Activated naive CD4-positive, alpha-beta T cell treated with anti-CD3 and anti-CD28 coated beads, Interleukin-2, amount 10 ng/mL, durations not matched to agents 7 days and 5 days (primary cell): ENCODE results near the gene PADI3.

Source experiments
- CTCF ChIA-PET: fragments of 350-600 bp; sonication (Branson Sonifier 250); formaldehyde crosslinking; loops from one replicate; lab custom pipeline; 2021; ENCODE audit warnings: antibody characterized with exemption; lab: Charles Lee
- DNase-seq: peaks from one replicate; pipeline ENCODE4 v3.0.0-alpha.2; 2020
- H3K27ac Mint-ChIP-seq: one replicate; pipeline ENCODE4 v1.8.0; 2021; ENCODE audit warnings: mild to moderate bottlenecking, moderate library complexity, mixed read lengths
- H3K27me3 Mint-ChIP-seq: one replicate; pipeline ENCODE4 v1.8.0; 2021; ENCODE audit warnings: mild to moderate bottlenecking, mixed read lengths
- H3K36me3 Mint-ChIP-seq: one replicate; pipeline ENCODE4 v1.8.0; 2021; ENCODE audit warnings: mixed read lengths
- H3K4me1 Mint-ChIP-seq: one replicate; pipeline ENCODE4 v1.8.0; 2021; ENCODE audit warnings: mixed read lengths
- H3K4me3 Mint-ChIP-seq: one replicate; pipeline ENCODE4 v1.8.0; 2021; ENCODE audit warnings: mild to moderate bottlenecking, moderate library complexity, mixed read lengths
- H3K9me3 Mint-ChIP-seq: one replicate; pipeline ENCODE4 v1.8.0; 2021; ENCODE audit warnings: mixed read lengths

Gene PADI3

GRCh38 chr1:17277511-17278159, 28.7 kb downstream of the PADI3 start:
- H3K27ac Mint-ChIP-seq, result no peak overlapping the region
- H3K9me3 Mint-ChIP-seq, result no peaks in the 10 kb centered on the region
- H3K4me3 Mint-ChIP-seq, result no peak overlapping the region
- CTCF ChIA-PET, result interaction anchor here (0.8 kb wide), 1 partner anchor 152 kb away, joined by 3 read pairs; no protein-coding TSS in a partner anchor
- DNase-seq, result no peak
- no peaks in the 10 kb centered on the region for H3K36me3 Mint-ChIP-seq
- no peaks in the 10 kb centered on the region for H3K4me1 Mint-ChIP-seq
- H3K27me3 Mint-ChIP-seq, result peaks cover 44% of the 10 kb centered on the region

DNA sequence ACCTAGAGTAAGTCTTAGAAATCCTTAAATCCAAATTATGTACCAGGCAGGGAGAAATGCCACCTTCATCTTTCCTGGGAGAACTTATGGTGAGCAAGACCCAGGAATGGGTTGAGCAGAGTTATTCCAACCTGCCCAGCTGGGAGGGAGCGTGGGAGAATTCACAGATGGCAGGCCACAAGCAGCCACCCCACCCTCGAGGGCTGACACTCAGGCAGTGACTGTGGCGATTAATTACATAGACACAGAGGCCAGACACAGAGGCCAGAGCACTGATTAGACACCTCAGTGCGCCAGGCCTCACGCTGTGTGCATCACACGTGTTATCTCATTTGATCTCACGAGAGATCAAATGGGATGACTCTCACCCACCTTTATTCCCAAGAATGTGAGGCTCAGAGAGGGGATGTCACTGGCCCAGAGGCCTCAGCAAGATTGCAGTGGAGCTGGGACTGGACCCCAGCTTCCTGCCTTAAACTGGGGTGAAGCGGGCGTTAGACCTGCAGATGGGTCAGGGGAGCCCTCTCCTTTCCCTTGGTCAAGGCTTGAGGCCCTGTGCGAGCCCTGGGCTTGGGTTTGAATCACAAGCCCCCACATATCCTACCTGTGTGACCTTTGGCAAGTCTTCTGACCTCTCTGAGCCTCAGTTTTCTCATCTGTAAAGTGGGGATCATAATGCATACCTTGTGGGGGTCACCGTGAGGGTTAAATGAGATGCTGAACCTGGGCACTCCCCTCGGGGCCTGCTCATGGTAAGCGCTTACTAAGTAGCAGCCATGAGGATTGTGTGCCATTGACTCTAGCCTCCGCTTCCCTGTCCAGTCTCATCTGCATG, 30.3 kb downstream of the PADI3 start:
- Mint-ChIP-seq H3K27ac (no peak overlapping the region), H3K9me3 (no peaks in the 10 kb centered on the region), H3K36me3 (no peaks in the 10 kb centered on the region), H3K4me3 (no peak overlapping the region), H3K4me1 (no peaks in the 10 kb centered on the region), H3K27me3 (peaks cover 52% of the 10 kb centered on the region)
- DNase-seq, result no peak
- CTCF ChIA-PET, result no interaction called here

- no peak for DNase-seq
- CTCF ChIA-PET, result interaction anchor here (1.4 kb wide), 1 partner anchor 8 kb away, joined by 4 read pairs; no protein-coding TSS in a partner anchor
- no peaks in the 10 kb centered on the region for H3K36me3 Mint-ChIP-seq
- no peaks in the 10 kb centered on the region for H3K9me3 Mint-ChIP-seq
- H3K27me3 Mint-ChIP-seq, result peaks cover 47% of the 10 kb centered on the region
- H3K4me1 Mint-ChIP-seq, result no peaks in the 10 kb centered on the region
- no peak overlapping the region for H3K27ac Mint-ChIP-seq
- no peak overlapping the region for H3K4me3 Mint-ChIP-seq
Measured at GRCh38 chr1:17280436-17280835, 31.5 kb downstream of the PADI3 start.

- H3K4me1 Mint-ChIP-seq, result no peaks in the 10 kb centered on the region
- no peak overlapping the region for H3K4me3 Mint-ChIP-seq
- DNase-seq, result no peak
- no peaks in the 10 kb centered on the region for H3K9me3 Mint-ChIP-seq
- peaks cover 47% of the 10 kb centered on the region for H3K27me3 Mint-ChIP-seq
- H3K36me3 Mint-ChIP-seq, result no peaks in the 10 kb centered on the region
- no peak overlapping the region for H3K27ac Mint-ChIP-seq
- CTCF ChIA-PET, result interaction anchor here (1.4 kb wide), 1 partner anchor 9 kb away, joined by 4 read pairs; no protein-coding TSS in a partner anchor
Measured at GRCh38 chr1:17280894-17281293, 32.0 kb downstream of the PADI3 start.

- DNase-seq, result no peak
- peaks cover 43% of the 10 kb centered on the region for H3K27me3 Mint-ChIP-seq
- CTCF ChIA-PET, result interaction anchor here (1.4 kb wide), 1 partner anchor 10 kb away, joined by 4 read pairs; no protein-coding TSS in a partner anchor
Measured at GRCh38 chr1:17281775-17282181, 32.9 kb downstream of the PADI3 start.

DNA sequence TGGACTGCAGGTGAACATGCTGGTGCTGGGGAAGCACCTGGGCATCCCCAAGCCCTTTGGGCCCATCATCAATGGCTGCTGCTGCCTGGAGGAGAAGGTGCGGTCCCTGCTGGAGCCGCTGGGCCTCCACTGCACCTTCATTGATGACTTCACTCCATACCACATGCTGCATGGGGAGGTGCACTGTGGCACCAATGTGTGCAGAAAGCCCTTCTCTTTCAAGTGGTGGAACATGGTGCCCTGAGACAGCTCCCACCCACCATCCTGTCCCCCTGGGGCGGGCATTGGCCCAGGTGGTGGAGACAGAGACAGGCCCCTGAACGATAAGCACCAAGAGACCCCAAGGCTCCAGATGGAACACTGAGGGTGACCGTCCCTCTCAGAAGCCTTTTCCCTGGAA, 33.9 kb downstream of the PADI3 start:
- H3K9me3 Mint-ChIP-seq, result no peaks in the 10 kb centered on the region
- no peak overlapping the region for H3K27ac Mint-ChIP-seq
- H3K27me3 Mint-ChIP-seq, result peaks cover 37% of the 10 kb centered on the region
- H3K4me1 Mint-ChIP-seq, result no peaks in the 10 kb centered on the region
- no peak for DNase-seq
- no peak overlapping the region for H3K4me3 Mint-ChIP-seq
- no peaks in the 10 kb centered on the region for H3K36me3 Mint-ChIP-seq
- CTCF ChIA-PET, result no interaction called here

More at GRCh38 chr1:17281775-17282181, 32.9 kb downstream of the PADI3 start:
- no peaks in the 10 kb centered on the region for H3K4me1 Mint-ChIP-seq
- no peaks in the 10 kb centered on the region for H3K36me3 Mint-ChIP-seq
- no peak overlapping the region for H3K4me3 Mint-ChIP-seq
- no peaks in the 10 kb centered on the region for H3K9me3 Mint-ChIP-seq
- no peak overlapping the region for H3K27ac Mint-ChIP-seq

GRCh38 chr1:17286646-17287045, 37.7 kb downstream of the PADI3 start:
- H3K9me3 Mint-ChIP-seq, result no peaks in the 10 kb centered on the region
- H3K27ac Mint-ChIP-seq, result no peak overlapping the region
- CTCF ChIA-PET, result no interaction called here
- H3K4me1 Mint-ChIP-seq, result no peaks in the 10 kb centered on the region
- H3K27me3 Mint-ChIP-seq, result peaks cover 26% of the 10 kb centered on the region
- no peaks in the 10 kb centered on the region for H3K36me3 Mint-ChIP-seq
- H3K4me3 Mint-ChIP-seq, result no peak overlapping the region
- no peak for DNase-seq

DNA sequence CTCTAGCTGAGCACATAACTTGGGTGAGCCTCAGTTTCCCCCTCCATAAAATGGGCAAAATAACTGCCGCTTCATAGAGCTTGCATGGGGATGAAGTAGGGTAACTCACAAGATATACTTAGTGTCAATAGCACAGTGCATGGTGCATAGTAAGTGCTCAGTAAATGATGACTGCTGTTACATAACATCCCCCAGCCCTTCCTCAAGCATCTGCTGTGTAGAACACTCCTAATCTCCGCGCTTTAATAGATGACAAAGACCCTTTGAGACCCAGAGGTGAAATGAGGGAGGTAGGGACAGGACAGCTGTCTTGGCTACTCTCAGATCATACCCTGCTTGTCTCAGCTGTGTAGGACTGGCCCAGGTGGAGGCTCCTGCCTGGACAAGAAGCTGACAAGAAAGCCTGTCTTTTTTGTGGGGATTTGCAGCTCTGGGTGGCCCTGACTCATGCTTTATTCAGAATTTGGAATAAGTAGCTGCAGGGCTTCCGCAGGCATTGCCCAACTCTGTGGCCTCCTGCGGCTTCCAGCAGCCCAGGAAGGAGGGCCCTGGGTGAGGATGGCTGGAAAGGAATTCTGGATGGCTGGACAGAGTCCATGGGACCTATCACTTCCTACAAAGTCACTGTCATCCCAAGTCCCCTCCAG, 38.4 kb downstream of the PADI3 start:
- no peaks in the 10 kb centered on the region for H3K9me3 Mint-ChIP-seq
- CTCF ChIA-PET, result no interaction called here
- no peak for DNase-seq

DNA sequence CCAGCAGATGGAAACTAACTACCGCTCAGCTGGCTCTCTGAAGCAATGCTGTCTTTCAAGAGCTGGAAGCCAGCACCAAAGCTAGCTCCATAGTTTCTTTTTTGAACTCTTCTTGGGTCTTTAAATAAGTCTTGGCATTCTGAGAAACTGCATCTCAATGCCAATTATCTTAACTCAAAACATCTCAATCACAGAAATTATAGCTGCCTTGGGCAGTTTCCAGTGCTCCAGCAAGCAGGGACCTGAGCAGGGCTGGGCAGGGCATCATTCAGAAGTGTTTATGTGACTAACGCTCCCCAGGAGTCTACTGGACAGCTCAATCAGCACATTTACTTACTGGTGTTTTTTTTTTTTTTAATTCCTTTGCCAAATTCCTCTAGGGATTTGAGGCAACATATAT, 40.8 kb downstream of the PADI3 start:
- Mint-ChIP-seq H3K4me1 (no peaks in the 10 kb centered on the region), H3K4me3 (no peak overlapping the region), H3K9me3 (no peaks in the 10 kb centered on the region), H3K36me3 (no peaks in the 10 kb centered on the region), H3K27me3 (peaks cover 6% of the 10 kb centered on the region), H3K27ac (no peak overlapping the region)
- no peak for DNase-seq
- CTCF ChIA-PET, result interaction anchor here (2.2 kb wide), 1 partner anchor 16 kb away, joined by 9 read pairs; no protein-coding TSS in a partner anchor

More for the DNA sequence above, 38.4 kb downstream of the PADI3 start:
- H3K36me3 Mint-ChIP-seq, result no peaks in the 10 kb centered on the region
- no peak overlapping the region for H3K27ac Mint-ChIP-seq
- H3K4me3 Mint-ChIP-seq, result no peak overlapping the region
- peaks cover 20% of the 10 kb centered on the region for H3K27me3 Mint-ChIP-seq
- H3K4me1 Mint-ChIP-seq, result no peaks in the 10 kb centered on the region

DNA sequence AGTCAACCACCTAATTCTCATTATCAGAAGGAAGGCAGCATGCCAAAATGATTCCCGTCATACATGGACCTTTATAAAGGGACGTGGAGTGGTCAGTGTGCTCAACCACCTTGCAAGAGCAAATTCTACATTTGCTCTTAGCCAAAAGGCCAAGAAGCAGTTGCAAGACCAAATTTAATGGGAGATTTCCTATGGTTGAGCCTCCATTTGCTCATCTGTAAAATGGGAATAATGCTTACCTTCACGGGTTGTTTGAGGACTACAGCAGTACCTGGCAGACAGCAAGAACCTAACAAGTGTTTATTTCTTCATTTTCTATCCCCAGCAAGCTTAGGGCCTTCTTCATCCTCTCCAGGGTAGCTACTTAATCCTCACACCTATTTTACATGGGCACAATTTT, 41.7 kb downstream of the PADI3 start:
- Mint-ChIP-seq H3K4me3 (no peak overlapping the region), H3K27ac (no peak overlapping the region), H3K4me1 (no peaks in the 10 kb centered on the region), H3K36me3 (no peaks in the 10 kb centered on the region), H3K27me3 (peaks cover 10% of the 10 kb centered on the region), H3K9me3 (no peaks in the 10 kb centered on the region)
- no peak for DNase-seq
- CTCF ChIA-PET, result interaction anchor here (2.2 kb wide), 1 partner anchor 17 kb away, joined by 9 read pairs; no protein-coding TSS in a partner anchor

GRCh38 chr1:17292299-17293160, 43.6 kb downstream of the PADI3 start:
- Mint-ChIP-seq H3K27me3 (peaks cover 17% of the 10 kb centered on the region), H3K4me3 (no peak overlapping the region), H3K27ac (no peak overlapping the region), H3K4me1 (no peaks in the 10 kb centered on the region), H3K36me3 (no peaks in the 10 kb centered on the region), H3K9me3 (no peaks in the 10 kb centered on the region)
- CTCF ChIA-PET, result no interaction called here
- DNase-seq, result no peak

DNA sequence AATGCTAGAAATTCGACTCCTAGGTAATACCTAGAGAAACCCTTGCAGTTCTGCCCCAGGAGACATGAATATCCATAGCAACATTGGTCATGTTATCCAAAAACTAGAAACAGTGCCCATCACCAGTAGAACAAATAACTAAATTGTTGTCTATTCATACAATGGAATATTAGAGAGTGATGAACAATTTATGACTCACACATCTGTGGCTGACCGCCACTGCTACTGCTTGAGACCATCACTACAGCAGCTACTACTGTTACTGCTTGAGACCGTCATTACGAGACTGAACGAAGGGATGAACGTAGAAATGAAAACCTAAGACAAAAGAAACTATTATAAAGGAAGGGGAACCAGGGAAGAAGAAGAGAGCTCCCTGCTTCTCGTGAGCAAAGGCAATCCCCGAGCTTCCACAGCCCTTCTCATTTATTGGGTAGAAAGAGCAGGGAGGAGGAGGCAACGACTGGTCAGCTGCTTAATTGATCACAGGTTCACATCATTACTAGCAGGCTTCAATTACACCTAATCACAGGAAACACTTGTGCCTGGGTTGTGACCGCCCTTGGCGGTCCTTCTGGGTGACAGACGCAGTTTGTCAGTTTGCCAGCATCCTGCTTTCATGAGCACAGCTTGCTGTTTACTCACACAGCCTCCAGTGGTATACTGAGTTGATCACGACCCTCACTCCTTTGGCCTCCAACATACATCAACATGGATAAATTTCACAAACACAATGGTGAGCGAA, 45.0 kb downstream of the PADI3 start:
- Mint-ChIP-seq H3K4me3 (no peak overlapping the region), H3K27me3 (peaks cover 17% of the 10 kb centered on the region)

GRCh38 chr1:17295292-17295691, 46.4 kb downstream of the PADI3 start:
- CTCF ChIA-PET, result no interaction called here
- Mint-ChIP-seq H3K27ac (no peak overlapping the region), H3K4me1 (no peaks in the 10 kb centered on the region), H3K36me3 (no peaks in the 10 kb centered on the region), H3K27me3 (peaks cover 11% of the 10 kb centered on the region), H3K9me3 (no peaks in the 10 kb centered on the region), H3K4me3 (no peak overlapping the region)
- DNase-seq, result no peak

More for the DNA sequence above, 45.0 kb downstream of the PADI3 start:
- H3K36me3 Mint-ChIP-seq, result no peaks in the 10 kb centered on the region
- no peaks in the 10 kb centered on the region for H3K9me3 Mint-ChIP-seq
- CTCF ChIA-PET, result no interaction called here
- H3K27ac Mint-ChIP-seq, result no peak overlapping the region
- no peak for DNase-seq
- no peaks in the 10 kb centered on the region for H3K4me1 Mint-ChIP-seq
